Stimulated activated CD4-positive, alpha-beta T cell treated with anti-CD3 and anti-CD28 coated beads, Interleukin-2, amount 100 ng/mL, for 4 hours (primary cell): ENCODE results near the gene MRPS18B.

Experiments
- DNase-seq: peaks from one replicate; pipeline ENCODE4 v3.0.0-alpha.2; 2020; ENCODE audit warnings: low read depth

MRPS18B gene

GRCh38 chr6:30603961-30604360 is 13.7 kb upstream of the MRPS18B start:
- DNase-seq: no peak

GRCh38 chr6:30610065-30610464 is 7.6 kb upstream of the MRPS18B start:
- no peak for DNase-seq

GRCh38 chr6:30611150-30611855 is 6.3 kb upstream of the MRPS18B start:
- no peak for DNase-seq

GRCh38 chr6:30611856-30612194 is 5.8 kb upstream of the MRPS18B start:
- DNase-seq: no peak

- DNase-seq: no peak
These were observed 5.4 kb upstream of the MRPS18B start for GRCh38 chr6:30612213-30612612.

- no peak for DNase-seq
These were observed 4.9 kb upstream of the MRPS18B start for GRCh38 chr6:30612687-30613248.

GRCh38 chr6:30613251-30614043 is 4.2 kb upstream of the MRPS18B start:
- DNase-seq: no peak

- DNase-seq: no peak
These were observed 3.4 kb upstream of the MRPS18B start for GRCh38 chr6:30614044-30614842.

- peak; percentile 83 for DNase-seq
These were observed 2.8 kb upstream of the MRPS18B start for GRCh38 chr6:30614843-30615218.

GRCh38 chr6:30615219-30615957 is 2.3 kb upstream of the MRPS18B start:
- no peak for DNase-seq

GRCh38 chr6:30615958-30616810 is 1.5 kb upstream of the MRPS18B start:
- no peak for DNase-seq

GRCh38 chr6:30616811-30617564 is 652 bp upstream of the MRPS18B start, which contains the start of gene PPP1R10:
PPP1R10 (minus strand) TSS chr6:30617243; CDS start chr6:30609944, 7,299 bp downstream.
- DNase-seq: peak; percentile 99

- DNase-seq: no peak
These were observed 694 bp downstream of the MRPS18B start for GRCh38 chr6:30618270-30618797.

- DNase-seq: no peak
These were observed 1.9 kb downstream of the MRPS18B start for GRCh38 chr6:30619561-30619960.

- no peak for DNase-seq
These were observed 7.9 kb downstream of the MRPS18B start for GRCh38 chr6:30625511-30625910.

- peak; percentile 81 for DNase-seq
These were observed 9.1 kb downstream of the MRPS18B start, which contains the start of gene ATAT1 for GRCh38 chr6:30626484-30627366. ATAT1 (plus strand) TSS chr6:30626874.

- no peak for DNase-seq
These were observed 18.2 kb downstream of the MRPS18B start for GRCh38 chr6:30635834-30636233.

GRCh38 chr6:30640481-30640880 is 22.8 kb downstream of the MRPS18B start:
- no peak for DNase-seq

GRCh38 chr6:30641048-30641447 is 23.4 kb downstream of the MRPS18B start:
- no peak for DNase-seq
